NB4 (cell line): Measurements from ENCODE around the gene ORAI2.

Source experiments
- CTCF ChIP-seq: IDR thresholded peaks from one replicate; pipeline ENCODE4 v1.5.1; 2012; ENCODE audit warnings: low read depth, low read length
- POLR2A ChIP-seq: IDR thresholded peaks from 2 replicates; pipeline ENCODE4 v1.6.1; 2011; ENCODE audit warnings: mild to moderate bottlenecking; ENCODE audit not compliant: insufficient read length; ENCODE audit errors: extremely low read depth

GRCh38 chr7:102452451-102452850 lies 19.1 kb downstream of the ORAI2 start:
- no peak for TF ChIP-seq CTCF
- TF ChIP-seq POLR2A = no peak
